CD4-positive, alpha-beta T cell treated with Interleukin-15 for 1 hour (primary cell): Measurements from ENCODE around the gene TMEM88.
"Not testable (repeated sequence)": the region's sequence is repeated elsewhere in the genome, so short reads cannot be mapped to it uniquely, and the experiment has no call there.

Experiments used
- DNase-seq: peaks from one replicate; pipeline ENCODE4 v3.0.0-alpha.2; 2020

The TMEM88 gene, protein sequence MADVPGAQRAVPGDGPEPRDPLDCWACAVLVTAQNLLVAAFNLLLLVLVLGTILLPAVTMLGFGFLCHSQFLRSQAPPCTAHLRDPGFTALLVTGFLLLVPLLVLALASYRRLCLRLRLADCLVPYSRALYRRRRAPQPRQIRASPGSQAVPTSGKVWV

GRCh38 chr17:7854851-7855659, at the start of gene TMEM88:
TSS of gene TMEM88 (plus strand) at chr17:7855066. CDS start at chr17:7855075, 9 bp downstream.
- DNase-seq, result peak; percentile 45

DNA sequence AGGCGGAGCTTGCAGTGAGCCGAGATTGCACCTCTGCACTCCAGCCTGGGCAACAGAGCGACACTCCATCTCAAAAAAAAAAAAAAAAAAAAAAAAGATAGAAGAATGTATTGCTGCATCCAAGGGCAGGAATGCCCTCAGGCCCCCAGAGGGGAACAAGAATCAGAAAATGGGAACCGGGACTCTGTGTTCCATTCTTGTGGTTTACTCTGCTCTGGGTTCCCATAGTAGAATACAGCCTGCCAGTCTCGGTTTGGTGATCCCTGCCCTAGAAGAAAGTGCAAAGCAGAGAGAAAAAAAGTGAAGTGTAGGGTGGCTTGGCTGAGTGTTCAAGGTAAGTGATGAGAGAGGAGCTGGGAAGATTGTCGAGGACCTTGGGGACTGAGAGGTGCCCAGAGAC, 48.3 kb upstream of the TMEM88 start:
- no peak for DNase-seq

DNA sequence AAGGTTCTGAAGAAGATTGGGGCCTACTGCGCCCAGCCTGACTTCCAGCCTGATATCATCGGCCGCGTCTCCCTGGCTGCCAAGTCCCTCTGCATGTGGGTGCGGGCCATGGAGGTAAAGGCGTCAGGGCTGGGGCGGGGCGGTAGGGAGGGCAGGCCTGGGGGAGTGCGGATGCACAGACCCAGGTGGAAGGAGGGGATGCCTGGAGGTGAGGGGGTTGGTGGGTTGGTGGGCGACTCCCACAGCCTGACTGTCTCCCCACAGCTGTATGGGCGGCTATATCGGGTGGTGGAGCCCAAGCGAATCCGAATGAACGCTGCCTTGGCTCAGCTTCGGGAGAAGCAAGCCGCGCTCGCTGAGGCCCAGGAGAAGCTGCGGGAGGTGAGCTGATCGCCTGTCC, 47.7 kb upstream of the TMEM88 start:
- no peak for DNase-seq

GRCh38 chr17:7809086-7809790, 45.6 kb upstream of the TMEM88 start:
- DNase-seq, result no peak

- not testable (repeated sequence) for DNase-seq
Observed at GRCh38 chr17:7809791-7810343, 45.0 kb upstream of the TMEM88 start.

GRCh38 chr17:7811251-7811650, 43.6 kb upstream of the TMEM88 start:
- DNase-seq, result no peak

- DNase-seq, result no peak
Observed at GRCh38 chr17:7814969-7815368, 39.9 kb upstream of the TMEM88 start.

- no peak for DNase-seq
Observed at GRCh38 chr17:7816926-7817642, 37.8 kb upstream of the TMEM88 start.

GRCh38 chr17:7817643-7817964, 37.3 kb upstream of the TMEM88 start:
- no peak for DNase-seq

DNA sequence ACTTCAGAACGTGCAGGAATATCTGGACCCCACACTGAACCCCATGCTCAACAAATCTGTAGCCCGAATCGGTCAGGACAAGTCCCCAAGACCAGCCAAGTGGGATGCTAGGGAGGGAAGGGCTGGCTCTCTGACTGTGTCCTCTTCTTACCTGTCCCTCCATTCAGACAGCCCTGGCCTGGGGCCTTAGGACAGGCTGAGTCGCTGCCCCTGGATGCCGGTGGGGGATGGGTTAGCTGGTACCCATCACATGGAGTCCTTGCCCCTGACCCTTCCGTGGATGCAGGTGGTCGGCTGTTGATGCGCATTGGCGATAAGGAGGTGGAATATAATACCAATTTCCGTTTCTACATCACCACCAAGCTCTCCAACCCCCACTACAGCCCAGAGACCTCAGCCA, 36.8 kb upstream of the TMEM88 start:
- no peak for DNase-seq

DNA sequence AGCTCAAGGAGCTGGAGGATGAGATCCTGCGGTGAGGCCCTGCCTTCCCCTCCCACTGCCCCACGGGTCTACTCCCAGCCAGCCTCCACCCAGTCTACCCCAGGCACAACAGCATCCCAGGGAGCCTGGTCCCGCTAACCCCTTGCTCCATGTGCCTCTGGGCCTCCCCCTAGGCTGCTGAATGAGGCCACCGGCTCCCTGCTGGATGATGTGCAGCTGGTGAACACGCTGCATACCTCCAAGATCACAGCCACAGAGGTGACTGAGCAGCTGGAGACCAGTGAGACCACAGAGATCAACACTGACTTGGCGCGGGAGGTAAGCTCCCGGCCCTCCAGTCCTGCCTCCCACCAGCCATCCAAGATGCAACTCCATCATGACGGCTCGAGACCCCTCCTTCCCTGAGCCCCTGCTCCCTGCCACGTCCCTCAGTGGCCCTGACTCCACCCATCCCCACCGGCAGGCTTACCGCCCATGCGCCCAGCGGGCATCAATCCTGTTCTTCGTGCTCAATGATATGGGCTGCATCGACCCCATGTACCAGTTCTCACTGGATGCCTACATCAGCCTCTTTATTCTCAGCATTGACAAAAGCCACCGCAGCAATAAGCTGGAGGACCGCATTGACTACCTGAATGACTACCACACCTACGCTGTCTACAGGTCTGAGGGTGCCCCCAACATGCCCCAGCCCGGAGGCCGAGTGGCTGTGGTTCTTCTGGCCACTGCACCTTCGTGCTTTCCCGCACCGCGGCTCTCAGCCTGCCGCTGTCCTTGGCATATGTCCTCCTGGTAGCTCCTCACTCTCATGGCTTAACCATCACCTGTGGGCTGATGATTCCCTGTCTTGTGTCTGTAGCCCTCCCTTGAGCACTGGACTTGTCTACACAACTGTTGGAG, 35.9 kb upstream of the TMEM88 start:
- no peak for DNase-seq

- DNase-seq, result no peak
Observed at GRCh38 chr17:7820231-7820630, 34.6 kb upstream of the TMEM88 start.

DNA sequence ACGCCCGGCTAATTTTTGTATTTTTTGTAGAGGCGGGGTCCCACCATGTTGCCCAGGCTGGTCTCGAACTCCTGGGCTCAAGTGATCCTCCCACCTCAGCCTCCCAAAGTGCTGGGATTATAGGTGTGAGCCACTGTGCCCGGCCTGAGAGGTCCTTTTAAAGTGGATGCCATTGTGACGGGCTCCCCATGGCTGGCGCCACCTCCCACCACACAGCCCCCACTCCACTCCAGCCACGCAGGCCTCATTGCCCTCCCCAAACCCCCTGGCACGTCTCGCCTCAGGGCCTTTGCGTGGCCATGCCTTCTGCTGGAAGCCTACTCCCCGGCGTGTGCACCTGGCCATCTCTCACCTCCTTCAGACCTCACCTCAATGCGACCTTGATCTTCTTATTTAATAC, 32.7 kb upstream of the TMEM88 start:
- no peak for DNase-seq

DNA sequence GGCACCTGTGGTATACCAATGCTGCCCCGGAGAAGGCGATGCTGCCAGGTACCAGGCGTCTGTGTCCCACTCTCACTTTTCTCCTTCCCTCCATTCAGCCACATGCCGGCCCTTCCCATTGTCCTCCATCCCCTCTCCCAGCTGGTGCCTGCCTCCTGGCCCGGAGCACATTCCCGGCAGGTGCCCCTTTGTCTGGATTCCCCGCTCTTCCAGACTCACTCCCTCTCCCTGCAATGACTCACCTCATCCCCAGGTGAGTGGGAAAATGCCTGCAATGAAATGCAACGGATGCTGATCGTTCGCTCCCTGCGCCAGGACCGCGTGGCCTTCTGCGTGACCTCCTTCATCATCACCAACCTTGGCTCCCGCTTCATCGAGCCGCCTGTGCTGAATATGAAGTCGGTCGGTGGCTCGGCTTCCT, 31.3 kb upstream of the TMEM88 start:
- DNase-seq, result no peak

DNA sequence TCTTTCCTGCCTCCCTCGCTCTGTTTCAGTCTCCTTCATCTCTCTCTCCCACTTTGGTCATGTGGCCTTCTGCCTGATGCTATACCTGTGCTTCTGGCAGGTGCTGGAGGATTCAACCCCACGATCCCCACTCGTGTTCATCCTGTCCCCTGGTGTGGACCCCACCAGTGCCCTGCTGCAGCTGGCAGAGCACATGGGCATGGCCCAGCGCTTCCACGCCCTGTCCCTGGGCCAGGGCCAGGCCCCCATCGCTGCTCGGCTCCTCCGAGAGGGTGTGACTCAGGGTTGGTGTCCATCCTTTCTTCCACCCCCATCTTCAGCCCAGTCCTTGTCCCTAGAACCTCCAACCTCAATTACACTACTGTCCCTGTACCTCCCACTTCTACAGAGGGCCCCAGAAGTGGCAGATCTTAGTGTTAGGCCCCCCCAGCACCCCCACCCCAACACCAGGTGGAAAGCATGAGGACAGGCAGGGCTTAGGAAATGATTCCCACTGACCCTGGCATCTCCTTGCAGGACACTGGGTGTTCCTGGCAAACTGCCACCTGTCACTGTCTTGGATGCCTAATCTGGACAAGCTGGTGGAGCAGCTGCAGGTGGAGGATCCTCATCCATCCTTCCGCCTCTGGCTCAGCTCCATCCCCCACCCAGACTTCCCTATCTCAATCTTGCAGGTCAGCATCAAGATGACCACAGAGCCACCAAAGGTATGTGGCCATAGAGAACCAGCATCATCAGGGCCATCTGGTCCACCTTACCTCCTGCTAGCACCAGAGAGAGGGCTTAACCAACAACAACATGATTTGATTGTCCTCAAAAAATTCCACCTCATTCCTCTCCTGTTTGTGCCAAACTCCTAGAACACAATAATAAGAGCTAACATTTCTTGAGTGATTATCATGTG, 30.6 kb upstream of the TMEM88 start:
- no peak for DNase-seq

- no peak for DNase-seq
Observed at GRCh38 chr17:7825206-7825990, 29.5 kb upstream of the TMEM88 start.

DNA sequence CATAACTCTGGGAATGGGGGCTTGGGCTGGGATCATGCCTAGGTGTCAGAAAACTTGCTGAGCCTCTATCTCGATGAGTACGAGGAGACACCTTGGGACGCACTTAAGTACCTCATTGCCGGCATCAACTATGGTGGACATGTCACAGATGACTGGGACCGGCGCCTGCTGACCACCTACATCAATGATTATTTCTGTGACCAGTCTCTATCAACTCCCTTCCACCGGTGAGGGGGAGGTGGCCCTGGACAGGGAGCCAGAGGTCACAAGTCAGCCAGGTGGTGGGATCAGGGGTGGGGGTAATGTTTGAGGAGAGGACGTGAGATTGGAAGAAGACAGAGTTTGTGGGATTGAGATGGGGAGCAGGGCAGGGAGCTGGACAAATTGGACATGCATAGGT, 24.2 kb upstream of the TMEM88 start:
- DNase-seq, result no peak

DNA sequence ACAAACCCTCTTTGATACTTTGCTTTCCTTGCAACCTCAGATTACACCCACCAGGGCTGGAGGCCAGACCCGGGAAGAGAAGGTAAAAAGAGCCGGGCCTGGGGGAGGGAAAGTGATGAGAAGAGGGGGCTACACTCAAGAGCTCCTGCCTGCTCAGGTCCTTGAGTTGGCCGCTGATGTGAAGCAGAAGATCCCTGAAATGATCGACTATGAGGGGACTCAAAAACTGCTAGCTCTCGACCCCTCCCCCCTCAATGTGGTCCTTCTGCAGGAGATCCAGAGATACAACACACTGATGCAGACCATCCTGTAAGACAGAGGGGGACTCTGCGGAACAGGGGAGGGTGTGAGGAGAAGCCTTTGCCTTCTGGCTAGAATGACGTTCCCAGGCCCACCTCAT, 23.6 kb upstream of the TMEM88 start:
- no peak for DNase-seq

GRCh38 chr17:7832431-7832830, 22.4 kb upstream of the TMEM88 start:
- DNase-seq, result no peak
